HepG2 (cell line): ENCODE measurements around the gene SPAG4. TPM values are rescaled to one million over a fixed set of nuclear protein-coding genes. Genes with fewer than 3 reads are reported as not detected.

Experiments
- CEBPG ChIP-seq: IDR thresholded peaks from 2 replicates; pipeline ENCODE4 v1.6.1; 2016
- DBP ChIP-seq: sonication (generic); formaldehyde crosslinking; IDR thresholded peaks from 2 replicates; pipeline ENCODE4 v1.4.0; 2020; ENCODE audit warnings: missing genetic modification reagents; ENCODE audit errors: not compliant biosample characterization
- ETS1 ChIP-seq: sonication (generic); formaldehyde crosslinking; IDR thresholded peaks from 2 replicates; pipeline ENCODE4 v1.4.0; 2020; ENCODE audit warnings: missing genetic modification reagents
- GFI1 ChIP-seq: sonication (generic); formaldehyde crosslinking; IDR thresholded peaks from 2 replicates; pipeline ENCODE4 v1.5.0; 2020; ENCODE audit warnings: missing genetic modification reagents, mild to moderate bottlenecking, borderline replicate concordance
- HNRNPL ChIP-seq: fragments of 200-400 bp; formaldehyde crosslinking; IDR thresholded peaks from 2 replicates; pipeline ENCODE4 v1.6.1; 2017; ENCODE audit warnings: mild to moderate bottlenecking, low read depth, low read length
- MTA3 ChIP-seq: sonication (generic); formaldehyde crosslinking; IDR thresholded peaks from 2 replicates; pipeline ENCODE4 v1.4.0; 2020; ENCODE audit warnings: missing genetic modification reagents
- POLR2AphosphoS2 ChIP-seq: IDR thresholded peaks from 2 replicates; pipeline ENCODE4 v1.6.1; 2011; ENCODE audit warnings: low read depth, low read length, improper control_type of control experiment
- REL ChIP-seq: sonication (generic); formaldehyde crosslinking; conservative IDR thresholded peaks from 2 replicates; pipeline ENCODE4 v1.8.0; 2022; ENCODE audit warnings: mild to moderate bottlenecking, missing genetic modification reagents, moderate library complexity
- SATB2 ChIP-seq: sonication (generic); formaldehyde crosslinking; IDR thresholded peaks from 2 replicates; pipeline ENCODE4 v1.5.0; 2020; ENCODE audit warnings: missing genetic modification reagents
- ZNF142 ChIP-seq: sonication (generic); formaldehyde crosslinking; IDR thresholded peaks from 2 replicates; pipeline ENCODE4 v1.4.0; 2020; ENCODE audit warnings: missing genetic modification reagents
- ZNF274 ChIP-seq: sonication (generic); formaldehyde crosslinking; IDR thresholded peaks from 2 replicates; pipeline ENCODE4 v1.5.1; 2020; ENCODE audit warnings: mild to moderate bottlenecking, missing genetic modification reagents
- ZNF547 ChIP-seq: sonication (generic); formaldehyde crosslinking; IDR thresholded peaks from 2 replicates; pipeline ENCODE4 v1.5.1; 2020; ENCODE audit warnings: mild to moderate bottlenecking, missing genetic modification reagents
- polyA plus RNA-seq, 8 experiments: library from polyadenylated mRNA; depleted of rRNA in 3 of 8; stranded (reverse) in 7 of 8; unstranded in 1 of 8; fragments of >200 nt; fragmentation: Illumina TruSeq in 4 of 8; extraction: Trizol in 4 of 8; gene quantifications; 2 replicates each; pipeline versions ENCODE4 v1.2.1 to v1.2.3, GENCODE V29; 2011 to 2016; ENCODE audit warnings: low read depth in 4 of 8, missing spikeins in 1 of 8, mixed read lengths in 1 of 8; ENCODE audit not compliant: insufficient read depth in 1 of 8
- total RNA-seq, 5 experiments: library from RNA; depleted of rRNA; stranded (reverse); fragments of >200 nt; fragmentation: Illumina TruSeq; extraction: Trizol; gene quantifications; 2 replicates each; pipeline ENCODE4 v1.2.3, GENCODE V29; 2016; ENCODE audit warnings: low read depth in 1 of 5
- TF ChIP-seq, protein P1 (sequence below): sonication (generic); formaldehyde crosslinking; IDR thresholded peaks from 2 replicates; pipeline ENCODE4 v1.8.1; 2023; ENCODE audit warnings: mild to moderate bottlenecking, missing genetic modification reagents
- TF ChIP-seq, protein P2 (sequence below): sonication (generic); formaldehyde crosslinking; IDR thresholded peaks from 2 replicates; pipeline ENCODE4 v1.5.0; 2020; ENCODE audit warnings: missing genetic modification reagents, mild to moderate bottlenecking, borderline replicate concordance
- TF ChIP-seq, protein P3 (sequence below): sonication (generic); formaldehyde crosslinking; IDR thresholded peaks from 2 replicates; pipeline ENCODE4 v1.4.0; 2020; ENCODE audit warnings: missing genetic modification reagents
- TF ChIP-seq, protein P4 (sequence below): sonication (generic); formaldehyde crosslinking; IDR thresholded peaks from 2 replicates; pipeline ENCODE4 v1.8.0; 2022; ENCODE audit warnings: missing genetic modification reagents, low read depth, mild to moderate bottlenecking, borderline replicate concordance

The SPAG4 gene
- total and polyA plus RNA-seq, 2 of the 13 experiments (the other 11 are each of a cell fraction or from before 2014, with no cell fraction given), result 5.8 to 137 TPM

DNA sequence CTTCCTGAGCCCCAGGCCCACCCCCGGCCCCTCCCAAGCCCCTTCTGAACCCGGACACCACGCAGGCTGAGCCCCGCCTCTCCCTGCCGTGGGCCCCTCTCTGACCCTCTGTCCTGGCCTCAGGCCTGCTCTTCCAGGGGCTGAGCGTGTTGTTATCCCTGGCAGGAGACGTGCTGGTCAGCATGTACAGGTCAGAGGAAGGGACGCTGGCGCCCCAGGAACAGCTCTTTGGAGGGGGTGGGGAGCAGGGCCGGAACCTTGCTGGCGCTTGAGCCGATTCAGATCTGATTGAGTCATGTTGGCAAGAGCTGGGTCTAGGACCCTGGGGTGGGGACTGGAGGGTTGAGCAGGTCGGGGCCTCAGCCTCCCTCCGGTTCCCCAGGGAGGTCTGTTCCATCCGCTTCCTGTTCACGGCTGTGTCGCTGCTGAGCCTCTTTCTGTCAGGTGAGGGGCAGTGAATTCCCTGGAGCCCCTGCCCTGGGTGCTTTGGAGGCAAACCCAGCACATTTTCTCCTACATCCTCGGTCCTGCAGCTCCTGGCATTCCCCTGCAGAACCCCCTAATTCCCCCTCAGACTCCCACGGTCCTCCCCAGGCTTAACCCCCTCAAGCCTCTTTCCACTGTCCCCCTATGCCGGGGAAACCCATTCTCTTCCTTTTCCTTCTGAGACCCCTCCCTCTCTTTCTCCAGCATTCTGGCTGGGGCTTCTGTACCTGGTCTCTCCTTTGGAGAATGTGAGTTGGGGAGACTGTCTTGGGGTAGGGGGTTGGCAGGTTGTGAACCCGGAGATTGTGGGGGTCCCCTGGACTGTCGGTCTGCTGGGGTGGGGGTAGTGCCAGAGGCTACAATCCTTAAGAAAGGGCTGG, 2.0 kb downstream of the SPAG4 start (continued):
- no peak; the same call in 1 of the 2 replicates for TF ChIP-seq HNRNPL
- TF ChIP-seq POLR2AphosphoS2, result 0 out of 2 replicates have a peak, but pooled peaks have one; percentile 19
- TF ChIP-seq MTA3 (CRISPR knock-in tag), result no peak
- no peak for TF ChIP-seq REL (CRISPR knock-in tag)
- TF ChIP-seq ZNF274, result peak; percentile 76; the same call in 1 of the 2 replicates
- TF ChIP-seq, protein P1, sequence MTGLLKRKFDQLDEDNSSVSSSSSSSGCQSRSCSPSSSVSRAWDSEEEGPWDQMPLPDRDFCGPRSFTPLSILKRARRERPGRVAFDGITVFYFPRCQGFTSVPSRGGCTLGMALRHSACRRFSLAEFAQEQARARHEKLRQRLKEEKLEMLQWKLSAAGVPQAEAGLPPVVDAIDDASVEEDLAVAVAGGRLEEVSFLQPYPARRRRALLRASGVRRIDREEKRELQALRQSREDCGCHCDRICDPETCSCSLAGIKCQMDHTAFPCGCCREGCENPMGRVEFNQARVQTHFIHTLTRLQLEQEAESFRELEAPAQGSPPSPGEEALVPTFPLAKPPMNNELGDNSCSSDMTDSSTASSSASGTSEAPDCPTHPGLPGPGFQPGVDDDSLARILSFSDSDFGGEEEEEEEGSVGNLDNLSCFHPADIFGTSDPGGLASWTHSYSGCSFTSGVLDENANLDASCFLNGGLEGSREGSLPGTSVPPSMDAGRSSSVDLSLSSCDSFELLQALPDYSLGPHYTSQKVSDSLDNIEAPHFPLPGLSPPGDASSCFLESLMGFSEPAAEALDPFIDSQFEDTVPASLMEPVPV (CRISPR knock-in tag), result no peak; the same call in 1 of the 2 replicates
- no peak for TF ChIP-seq ETS1 (CRISPR knock-in tag)
- TF ChIP-seq CEBPG (CRISPR knock-in tag), result peak; percentile 78
- TF ChIP-seq, protein P2, sequence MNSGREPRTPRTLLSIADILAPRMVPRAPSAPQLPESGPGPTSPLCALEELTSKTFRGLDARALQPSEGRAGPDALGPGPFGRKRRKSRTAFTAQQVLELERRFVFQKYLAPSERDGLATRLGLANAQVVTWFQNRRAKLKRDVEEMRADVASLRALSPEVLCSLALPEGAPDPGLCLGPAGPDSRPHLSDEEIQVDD (CRISPR knock-in tag), result no peak
- TF ChIP-seq GFI1 (CRISPR knock-in tag), result no peak; the same call in 1 of the 2 replicates
- TF ChIP-seq, protein P3, sequence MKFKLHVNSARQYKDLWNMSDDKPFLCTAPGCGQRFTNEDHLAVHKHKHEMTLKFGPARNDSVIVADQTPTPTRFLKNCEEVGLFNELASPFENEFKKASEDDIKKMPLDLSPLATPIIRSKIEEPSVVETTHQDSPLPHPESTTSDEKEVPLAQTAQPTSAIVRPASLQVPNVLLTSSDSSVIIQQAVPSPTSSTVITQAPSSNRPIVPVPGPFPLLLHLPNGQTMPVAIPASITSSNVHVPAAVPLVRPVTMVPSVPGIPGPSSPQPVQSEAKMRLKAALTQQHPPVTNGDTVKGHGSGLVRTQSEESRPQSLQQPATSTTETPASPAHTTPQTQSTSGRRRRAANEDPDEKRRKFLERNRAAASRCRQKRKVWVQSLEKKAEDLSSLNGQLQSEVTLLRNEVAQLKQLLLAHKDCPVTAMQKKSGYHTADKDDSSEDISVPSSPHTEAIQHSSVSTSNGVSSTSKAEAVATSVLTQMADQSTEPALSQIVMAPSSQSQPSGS (CRISPR knock-in tag), result no peak; the same call in none of the 2 replicates
- TF ChIP-seq DBP (CRISPR knock-in tag), result peak; percentile 42
- TF ChIP-seq, protein P4, sequence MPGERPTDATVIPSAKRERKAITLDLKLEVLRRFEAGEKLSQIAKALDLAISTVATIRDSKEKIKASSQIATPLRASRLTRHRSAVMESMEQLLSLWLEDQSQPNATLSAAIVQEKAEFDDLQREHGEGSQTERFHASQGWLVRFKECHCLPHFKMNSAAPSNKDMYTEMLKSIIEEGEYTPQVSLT (CRISPR knock-in tag), result no peak
- no peak for TF ChIP-seq ZNF142 (CRISPR knock-in tag)
- no peak for TF ChIP-seq SATB2 (CRISPR knock-in tag)
- no peak; the same call in 1 of the 2 replicates for TF ChIP-seq ZNF547 (CRISPR knock-in tag)
